A549 (cell line): ENCODE measurements around the gene VDAC2.

Experiments
- CHD4 ChIP-seq: fragments of 200-600 bp; sonication (generic); IDR thresholded peaks from 2 replicates; pipeline ENCODE4 v1.6.1; 2016; ENCODE audit warnings: antibody characterized with exemption, mild to moderate bottlenecking, borderline replicate concordance
- CTCF ChIP-seq: fragments of >200 bp; sonication (Bioruptor Twin); formaldehyde crosslinking; IDR thresholded peaks from 3 replicates; pipeline ENCODE4 v1.5.1; 2016
- EP300 ChIP-seq, 2 experiments: fragments of >200 bp; sonication (Bioruptor Twin); formaldehyde crosslinking; IDR thresholded peaks; 2 replicates in 1 of 2; 3 replicates in 1 of 2; pipeline ENCODE4 v1.6.1; 2016 to 2017
- MAFK ChIP-seq: fragments of 450-650 bp; IDR thresholded peaks from 2 replicates; pipeline ENCODE4 v1.6.1; 2014; ENCODE audit not compliant: partially characterized antibody
- MYC ChIP-seq: IDR thresholded peaks from 2 replicates; pipeline ENCODE4 v1.6.1; 2012; ENCODE audit warnings: mild to moderate bottlenecking, inconsistent platforms, low read length, improper control_type of control experiment, borderline replicate concordance
- TF ChIP-seq, protein P1 (sequence below): IDR thresholded peaks from 2 replicates; pipeline ENCODE4 v1.6.1; 2012

GRCh38 chr10:75228278-75228677, 17.7 kb downstream of the VDAC2 start:
- TF ChIP-seq CTCF (no peak), MAFK (no peak), MYC (no peak), CHD4 (no peak), EP300 (IDR thresholded peaks at IDR 0.05) (no peak)
- TF ChIP-seq, protein P1, sequence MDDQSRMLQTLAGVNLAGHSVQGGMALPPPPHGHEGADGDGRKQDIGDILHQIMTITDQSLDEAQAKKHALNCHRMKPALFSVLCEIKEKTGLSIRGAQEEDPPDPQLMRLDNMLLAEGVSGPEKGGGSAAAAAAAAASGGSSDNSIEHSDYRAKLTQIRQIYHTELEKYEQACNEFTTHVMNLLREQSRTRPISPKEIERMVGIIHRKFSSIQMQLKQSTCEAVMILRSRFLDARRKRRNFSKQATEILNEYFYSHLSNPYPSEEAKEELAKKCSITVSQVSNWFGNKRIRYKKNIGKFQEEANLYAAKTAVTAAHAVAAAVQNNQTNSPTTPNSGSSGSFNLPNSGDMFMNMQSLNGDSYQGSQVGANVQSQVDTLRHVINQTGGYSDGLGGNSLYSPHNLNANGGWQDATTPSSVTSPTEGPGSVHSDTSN, result no peak
